Stimulated activated CD4-positive, alpha-beta T cell treated with anti-CD3 and anti-CD28 coated beads, Interleukin-4, amount 100 ng/mL, for 48 hours (primary cell): ENCODE measurements around the gene HDGFL3.
A peak's percentile ranks its signal among the peaks of the same experiment; 100 is the strongest.
"Not testable (repeated sequence)": the region's sequence is repeated elsewhere in the genome, so short reads cannot be mapped to it uniquely, and the experiment has no call there.

ENCODE experiments used
- DNase-seq, 2 donors: peaks; one replicate each; pipeline ENCODE4 v3.0.0-alpha.2; 2020; ENCODE audit warnings: low read depth in 2 of 2

The HDGFL3 gene

DNA sequence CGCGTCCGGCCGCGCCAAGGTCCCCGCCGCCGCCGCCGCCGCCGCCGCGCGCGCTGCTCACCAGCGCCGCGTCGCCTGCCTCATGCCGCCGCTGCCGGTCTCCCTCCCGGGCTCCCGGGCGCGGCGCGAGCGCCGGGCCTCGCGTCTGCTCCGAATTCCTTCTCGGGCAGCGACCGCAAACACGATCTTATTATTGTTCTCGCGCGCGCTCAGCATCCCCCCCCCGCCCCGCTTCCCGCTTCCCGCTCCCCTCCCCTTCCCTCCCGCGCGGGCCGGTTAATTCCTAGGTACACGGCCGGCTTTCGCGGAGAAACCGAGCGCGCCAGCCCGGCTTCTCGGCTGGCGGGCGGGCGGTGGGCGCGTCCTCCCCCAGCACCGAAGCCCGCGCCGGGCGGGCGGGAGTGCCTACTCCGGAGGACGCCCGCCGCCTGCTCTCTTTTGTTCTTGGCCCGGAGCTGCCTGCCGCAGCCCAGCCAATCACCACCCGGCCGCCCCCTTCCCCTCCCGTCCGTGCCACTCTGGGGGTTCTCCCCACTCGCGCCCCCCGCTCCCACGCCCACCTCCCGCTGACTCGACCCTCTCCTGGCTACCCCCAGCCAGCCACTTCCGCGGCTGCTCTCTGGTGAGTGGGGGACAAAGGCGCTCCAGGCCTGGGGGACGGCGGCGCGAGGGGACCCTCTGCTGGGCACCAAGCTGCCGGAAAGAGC lies at the start of gene HDGFL3:
Gene HDGFL3, minus strand, starts transcription at position 164 of the 707 bp plus-strand sequence. CDS start 409 bp downstream, outside the sequence.
- peak in 1 of 2 donors; percentile 12 for DNase-seq

DNA sequence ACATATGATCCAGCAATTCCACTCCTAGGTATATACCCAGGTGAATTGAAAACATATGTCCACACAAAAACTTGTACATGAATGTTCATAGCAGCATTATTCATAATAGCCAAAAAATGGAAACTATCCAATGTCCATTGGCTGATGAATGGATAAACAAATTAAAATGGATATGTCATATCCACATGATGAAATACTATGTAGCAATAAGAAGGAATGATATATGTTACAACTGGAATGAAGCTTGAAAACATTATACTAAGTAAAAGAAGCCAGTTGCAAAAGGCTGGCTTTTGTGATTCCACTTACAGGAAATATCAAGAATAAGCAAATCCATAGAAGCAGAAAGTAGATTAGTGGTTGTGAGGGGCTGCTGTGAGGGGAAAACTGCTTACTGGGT lies 43.2 kb upstream of the HDGFL3 start:
- DNase-seq, result no peak

DNA sequence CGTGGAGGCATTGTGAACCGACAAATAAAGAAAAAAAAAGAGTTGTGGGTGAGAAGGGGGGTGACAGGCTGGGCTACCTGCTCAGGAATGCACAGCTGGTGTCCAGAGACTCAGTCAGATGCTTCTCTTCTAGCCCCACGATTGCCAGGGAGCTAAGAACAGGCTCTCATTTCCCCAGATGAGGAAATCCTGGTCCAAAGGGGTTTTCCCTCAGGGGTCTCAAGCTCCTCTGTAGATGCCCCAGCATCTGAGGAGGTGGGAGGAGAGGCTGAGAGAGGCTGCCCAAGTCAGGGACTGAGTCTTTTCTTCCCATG lies 41.4 kb upstream of the HDGFL3 start:
- DNase-seq, result no peak

DNA sequence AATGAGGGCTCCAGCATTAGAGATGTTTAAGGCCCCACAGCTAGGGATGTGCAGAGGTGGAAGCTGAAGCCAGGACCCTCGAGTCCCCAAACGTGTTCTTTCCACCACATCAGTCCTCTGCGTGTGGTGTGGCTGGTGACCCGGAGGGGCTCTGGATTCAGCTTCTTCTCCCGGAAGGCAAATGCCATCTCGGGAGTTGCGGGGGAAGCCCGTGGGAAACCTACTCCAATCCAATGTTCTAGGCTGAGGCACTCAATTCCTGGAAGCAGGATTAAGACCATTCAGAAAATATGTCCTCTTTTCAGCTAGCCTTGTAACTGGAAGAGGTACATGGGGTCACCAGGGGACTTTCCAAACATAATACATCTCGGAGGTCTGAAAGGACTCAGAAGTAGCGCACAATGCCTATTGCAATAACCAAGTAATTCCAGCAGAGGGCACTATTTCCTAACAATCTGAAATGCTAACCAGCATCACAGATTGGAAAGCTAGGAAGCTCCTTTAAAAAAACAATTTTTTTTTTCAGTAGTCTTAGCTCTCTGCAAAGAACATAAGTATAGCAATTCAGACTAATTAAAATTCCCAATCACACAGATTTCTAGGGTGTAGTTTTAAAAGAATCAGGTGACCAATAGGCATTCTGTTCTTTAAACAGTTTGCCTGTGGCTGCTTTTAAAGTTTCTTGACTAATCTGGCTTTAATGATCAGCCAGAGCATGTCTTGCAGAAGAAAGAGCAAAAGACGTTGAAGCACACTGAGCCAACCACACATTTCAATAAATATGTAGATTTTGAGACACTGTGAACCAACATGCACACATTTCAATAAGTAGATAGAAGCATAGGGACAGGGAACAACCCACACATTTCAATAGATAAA lies 40.8 kb upstream of the HDGFL3 start:
- DNase-seq, result peak in 1 of 2 donors; percentile 3

DNA sequence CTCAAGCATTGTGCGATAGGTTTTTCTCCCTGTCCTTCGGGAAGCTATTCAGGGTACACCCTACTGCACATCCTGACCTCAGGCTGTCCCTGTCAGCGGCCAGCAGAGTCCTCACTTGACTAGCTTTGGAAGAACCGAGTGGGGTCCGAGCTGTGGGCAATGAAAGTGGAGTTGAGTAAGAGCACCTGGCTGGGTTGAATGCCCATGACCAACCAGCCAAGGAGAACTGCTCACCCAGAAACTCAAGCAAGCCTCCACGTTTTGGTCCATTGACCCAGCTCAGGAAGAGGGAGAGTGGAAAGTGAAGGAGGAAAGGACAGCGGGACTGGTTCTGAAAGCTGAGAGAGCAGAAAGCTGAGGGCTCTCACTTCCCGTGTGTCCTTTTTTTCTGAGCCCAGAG lies 36.0 kb upstream of the HDGFL3 start:
- no peak for DNase-seq

DNA sequence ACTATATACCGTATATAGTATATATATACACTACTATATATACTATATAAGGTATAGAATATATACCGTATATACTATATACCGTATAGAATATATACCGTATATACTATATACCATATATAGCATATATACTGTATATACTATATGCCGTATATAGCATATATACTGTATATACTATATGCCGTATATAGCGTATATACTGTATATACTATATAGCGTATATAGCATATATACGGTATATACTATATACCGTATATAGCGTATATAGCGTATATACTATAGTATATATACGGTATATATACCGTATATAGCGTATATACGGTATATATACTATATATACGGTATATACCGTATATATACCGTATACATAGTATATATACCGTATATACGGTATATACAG lies 22.6 kb upstream of the HDGFL3 start:
- no peak for DNase-seq

DNA sequence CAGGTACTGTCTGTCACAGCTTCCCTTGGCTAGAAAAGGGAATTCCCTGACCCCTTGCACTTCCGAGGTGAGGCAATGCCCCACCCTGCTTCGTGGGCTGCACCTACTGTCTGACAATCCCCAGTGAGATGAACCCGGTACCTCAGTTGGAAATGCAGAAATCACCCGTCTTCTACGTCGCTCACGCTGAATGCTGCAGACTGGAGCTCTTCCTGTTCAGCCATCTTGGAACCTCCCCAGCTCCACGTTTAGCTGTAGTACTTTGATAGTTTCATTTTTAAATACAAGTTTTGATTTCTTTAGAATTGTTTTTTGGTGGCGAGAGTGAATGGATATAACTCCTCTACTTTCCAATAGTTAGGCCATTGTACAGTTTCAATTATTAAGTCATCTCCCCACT lies 17.8 kb upstream of the HDGFL3 start:
- DNase-seq, result no peak

DNA sequence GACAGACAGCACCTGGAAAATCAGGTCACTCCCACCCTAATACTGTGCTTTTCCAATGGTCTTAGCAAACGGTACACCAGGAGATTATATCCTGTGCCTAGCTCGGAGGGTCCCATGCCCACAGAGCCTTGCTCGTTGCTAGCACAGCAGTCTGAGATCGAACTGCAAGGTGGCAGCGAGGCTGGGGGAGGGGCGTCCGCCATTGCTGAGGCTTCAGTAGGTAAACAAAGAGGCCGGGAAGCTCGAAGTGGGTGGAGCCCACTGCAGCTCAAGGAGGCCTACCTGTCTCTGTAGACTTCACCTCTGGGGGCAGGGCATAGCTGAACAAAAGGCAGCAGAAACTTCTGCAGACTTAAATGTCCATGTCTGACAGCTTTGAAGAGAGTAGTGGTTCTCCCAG lies 14.2 kb upstream of the HDGFL3 start:
- DNase-seq, result not testable (repeated sequence)

DNA sequence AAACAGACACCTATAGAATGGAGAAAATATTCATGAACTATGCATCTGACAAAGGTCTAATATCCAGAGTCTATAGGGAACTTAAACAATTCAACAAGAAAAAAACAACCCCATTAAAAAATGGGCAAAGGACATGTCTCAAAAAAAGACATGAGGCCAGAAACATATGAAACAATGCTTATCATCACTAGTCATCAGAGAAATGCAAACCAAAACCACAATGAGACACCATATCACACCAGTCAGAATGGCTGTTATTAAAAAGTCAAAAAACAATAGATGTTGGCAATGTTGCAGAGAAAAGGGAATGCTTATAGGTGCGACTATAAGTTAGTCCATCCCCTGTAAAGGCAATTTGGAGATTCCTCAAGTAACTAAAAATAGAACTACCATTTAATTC lies 11.4 kb upstream of the HDGFL3 start:
- DNase-seq, result no peak

DNA sequence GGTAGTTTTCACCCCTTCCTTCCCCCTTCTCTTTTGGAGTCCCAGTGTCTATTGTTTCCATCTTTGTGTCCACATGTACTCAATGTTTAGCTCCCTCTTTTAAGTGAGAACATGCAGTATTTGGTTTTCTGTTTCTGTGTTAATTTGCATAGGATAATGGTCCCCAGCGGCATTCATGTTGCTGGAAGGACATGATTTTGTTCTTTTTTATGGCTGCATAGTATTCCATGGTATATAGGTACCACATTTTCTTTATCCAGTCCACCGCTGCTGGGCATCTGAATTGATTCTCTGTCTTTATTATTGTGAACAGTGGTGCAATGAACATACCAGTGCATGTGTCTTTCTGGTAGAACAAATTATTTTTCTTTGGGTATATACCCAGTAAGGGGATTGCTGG lies 7.7 kb upstream of the HDGFL3 start:
- DNase-seq, result no peak

DNA sequence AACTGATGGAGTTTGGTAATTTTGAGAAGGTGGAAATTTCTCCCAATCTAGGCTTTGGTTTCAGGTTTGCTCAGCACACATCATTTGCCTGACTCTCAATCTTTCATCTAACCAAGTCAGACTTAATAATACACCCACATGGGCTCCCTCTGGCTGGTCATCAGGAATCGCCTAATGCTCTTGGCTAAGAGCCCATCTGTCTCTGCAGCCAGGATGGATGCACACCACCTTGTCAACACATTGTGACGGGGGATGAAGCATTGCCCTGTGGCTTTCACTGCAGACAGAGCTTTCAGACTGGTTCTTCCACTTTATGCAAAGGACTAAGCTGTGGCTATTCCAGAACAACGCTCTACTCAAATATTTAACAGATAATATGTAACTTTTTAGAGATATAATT lies 3.0 kb upstream of the HDGFL3 start:
- no peak for DNase-seq

DNA sequence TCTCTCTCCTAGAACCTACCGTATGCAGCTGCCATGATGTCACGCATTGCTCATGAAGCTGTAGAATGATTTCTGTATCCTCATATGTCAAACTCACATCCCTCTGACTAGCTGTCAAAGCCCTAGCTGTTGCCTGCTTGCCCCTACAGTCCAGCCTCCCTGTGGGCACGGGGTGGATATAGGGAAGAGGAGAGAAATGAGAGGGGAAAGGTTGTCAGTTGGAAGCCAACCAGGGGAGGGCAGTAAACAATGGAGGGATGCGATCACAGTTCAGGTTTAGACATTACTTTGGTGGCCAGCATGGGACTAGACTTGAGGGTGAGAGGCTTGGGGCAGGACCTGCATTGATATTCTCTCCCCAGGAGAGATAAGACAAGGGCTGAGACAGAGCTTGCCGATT lies 1.7 kb upstream of the HDGFL3 start:
- DNase-seq, result no peak

DNA sequence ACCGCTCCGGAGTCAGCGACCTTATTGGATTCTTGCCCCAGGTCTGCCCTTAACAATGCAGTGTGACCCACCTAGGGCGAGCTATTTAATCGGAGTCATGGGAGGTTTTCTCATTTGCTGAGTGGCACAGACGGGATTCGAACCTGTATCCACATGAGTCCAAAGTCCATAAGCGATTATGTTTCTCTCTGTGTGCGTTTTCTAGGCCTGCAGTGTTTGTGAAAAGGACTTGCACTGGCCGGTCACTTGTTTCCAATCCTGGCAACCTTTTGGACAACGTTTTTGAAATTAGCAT lies 691 bp upstream of the HDGFL3 start:
- no peak for DNase-seq

DNA sequence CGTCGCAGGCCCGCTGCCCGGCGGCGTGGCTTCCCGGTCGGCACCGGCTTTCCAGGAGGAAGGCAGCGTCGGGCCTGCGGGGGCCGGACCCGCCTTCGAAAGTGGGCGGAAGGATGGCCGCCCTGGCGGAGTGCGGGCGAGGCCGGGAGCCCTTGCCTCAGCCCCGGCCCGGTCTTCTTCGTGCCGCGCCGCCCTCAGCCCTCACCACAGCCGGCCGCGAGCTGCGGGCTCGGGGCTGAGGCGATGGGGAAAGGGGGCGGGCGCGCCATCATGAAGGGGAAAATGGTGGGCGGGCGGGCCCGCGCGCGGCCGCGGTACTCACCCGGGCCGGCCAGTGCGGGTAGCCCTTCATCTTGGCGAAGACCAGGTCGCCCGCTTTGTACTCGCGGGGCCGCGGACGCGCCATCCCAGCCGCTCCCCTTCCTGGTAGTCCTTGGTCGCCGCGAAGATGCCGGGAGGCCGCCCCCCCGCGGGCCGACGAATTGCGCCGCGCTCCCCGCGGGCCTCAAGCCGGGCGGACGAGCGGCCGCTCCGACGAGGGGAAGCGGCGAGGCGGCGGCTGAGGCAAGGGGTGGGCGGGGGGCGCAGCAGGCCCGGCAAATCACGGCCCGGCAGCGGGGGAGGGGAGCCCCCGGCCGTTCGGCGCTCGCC lies 489 bp downstream of the HDGFL3 start:
- peak in 1 of 2 donors; percentile 13 for DNase-seq

DNA sequence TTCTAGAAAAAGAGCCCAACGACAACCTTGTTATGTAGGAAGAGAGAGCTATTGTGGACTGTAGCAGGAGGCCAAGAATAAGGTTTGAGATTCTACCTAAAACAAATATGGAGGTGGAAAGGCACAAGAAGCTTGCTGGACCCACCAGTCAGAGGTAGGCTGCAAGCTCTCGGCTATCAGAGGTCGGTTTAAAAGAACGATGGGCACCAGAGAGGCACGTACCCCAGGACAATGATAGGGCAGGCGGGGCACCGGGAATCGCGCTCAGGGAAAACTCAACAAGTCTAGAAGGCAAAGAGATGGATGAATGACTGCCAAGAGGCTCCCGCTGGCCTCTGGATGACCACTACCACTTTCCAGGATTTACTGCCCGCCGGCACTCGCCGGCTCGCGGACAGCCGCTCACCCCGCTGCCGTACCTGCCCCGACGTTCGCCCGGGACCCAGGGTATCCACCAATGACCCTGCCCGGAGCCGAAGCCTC lies 1.1 kb downstream of the HDGFL3 start:
- no peak for DNase-seq

DNA sequence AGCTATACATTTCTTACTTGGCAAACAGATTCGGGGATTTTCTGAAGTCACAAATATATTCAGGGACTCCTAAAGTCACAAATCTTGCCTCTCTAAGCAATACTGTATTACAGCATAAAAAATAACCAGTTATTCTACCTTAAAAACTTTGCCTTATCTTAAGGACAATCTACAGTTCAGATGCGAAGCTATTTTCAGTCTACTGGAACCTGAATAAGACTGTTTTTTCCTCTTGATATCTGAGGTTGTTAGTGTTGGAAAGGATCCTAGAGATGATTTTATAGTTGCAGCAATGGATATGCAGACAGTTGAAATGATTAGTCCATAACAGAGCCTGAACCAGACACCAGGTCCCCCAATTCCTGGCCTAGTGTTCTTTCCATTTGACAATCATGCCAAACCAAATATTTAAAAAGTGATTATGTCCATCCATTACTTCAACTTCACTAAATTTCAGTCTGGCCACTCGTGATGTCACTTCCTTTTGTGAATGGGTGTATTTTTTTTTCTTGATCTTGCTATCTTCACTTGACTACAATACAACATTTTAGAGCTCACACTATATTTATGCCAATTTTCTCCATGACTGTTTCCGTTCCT lies 1.8 kb downstream of the HDGFL3 start:
- DNase-seq, result no peak

DNA sequence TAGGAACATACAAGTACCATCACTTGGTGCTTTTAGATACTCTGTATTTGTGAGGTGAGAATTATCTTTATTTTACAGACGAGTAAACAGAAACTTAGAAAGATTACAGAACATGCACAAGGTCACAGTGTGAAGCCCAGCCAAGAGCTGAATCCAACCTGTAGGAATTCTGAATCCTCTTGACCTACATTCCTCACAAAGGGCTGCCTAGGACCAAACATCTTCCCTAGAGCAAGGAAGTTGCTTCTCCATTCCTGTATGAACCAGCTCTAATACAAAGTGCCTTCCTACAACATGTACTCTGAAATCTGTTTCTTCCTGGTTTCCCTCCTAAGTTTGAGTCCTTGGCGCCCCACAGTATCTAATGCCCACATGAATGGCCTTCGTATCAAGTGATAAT lies 2.9 kb downstream of the HDGFL3 start:
- DNase-seq, result no peak

DNA sequence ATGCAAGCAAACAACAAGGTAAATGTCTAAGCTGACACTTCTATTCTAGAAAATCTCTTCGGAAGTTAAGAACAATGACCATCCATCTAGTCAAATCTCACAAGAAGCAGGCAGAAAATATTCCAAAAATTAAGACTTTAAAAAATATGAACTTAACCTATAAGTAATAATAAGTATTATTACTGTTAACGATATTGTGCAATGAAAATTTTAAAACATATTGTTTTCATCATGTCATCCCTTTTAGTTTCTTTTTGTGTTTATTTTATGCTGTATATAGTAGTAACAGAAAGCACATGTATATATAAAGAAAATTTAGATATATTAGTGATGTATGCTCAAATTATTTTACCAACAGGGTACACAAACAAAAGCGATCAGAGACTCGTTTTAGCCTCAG lies 4.1 kb downstream of the HDGFL3 start:
- no peak for DNase-seq

DNA sequence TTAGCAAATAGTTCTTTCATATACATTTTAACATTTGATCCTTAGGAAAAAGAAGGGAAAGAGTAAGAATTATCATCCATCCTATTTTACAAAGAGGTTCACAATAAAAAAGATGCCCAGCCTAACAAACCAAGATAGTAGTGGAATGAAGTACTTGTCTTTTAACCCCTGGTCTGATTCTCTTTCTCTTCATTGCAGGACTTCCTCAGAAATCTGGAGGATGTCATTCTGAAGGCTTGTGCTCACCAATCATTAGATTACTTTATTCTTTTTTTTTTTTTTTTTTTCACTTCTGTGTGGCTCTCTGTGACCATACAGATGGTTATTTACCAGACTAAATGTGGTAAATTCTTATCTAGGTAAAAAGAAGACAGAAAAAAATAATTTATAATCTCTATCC lies 7.0 kb downstream of the HDGFL3 start:
- no peak for DNase-seq

DNA sequence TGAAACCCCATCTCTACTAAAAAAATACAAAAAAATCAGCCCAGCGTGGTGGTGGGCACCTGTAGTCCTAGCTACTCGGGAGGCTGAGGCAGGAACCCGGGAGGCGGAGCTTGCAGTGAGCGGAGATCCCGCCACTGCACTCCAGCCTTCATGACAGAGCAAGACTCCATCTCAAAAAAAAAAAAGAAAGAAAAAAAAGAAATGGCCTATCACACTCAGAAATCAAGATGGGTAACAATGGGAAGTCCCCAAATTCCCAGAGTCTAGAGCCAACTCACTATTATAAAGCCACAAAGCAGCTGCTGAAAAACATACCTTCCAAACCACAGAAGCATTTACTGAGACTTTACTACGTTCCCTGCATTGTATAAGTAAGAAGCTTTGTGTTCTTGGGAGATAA lies 7.5 kb downstream of the HDGFL3 start:
- DNase-seq, result no peak

DNA sequence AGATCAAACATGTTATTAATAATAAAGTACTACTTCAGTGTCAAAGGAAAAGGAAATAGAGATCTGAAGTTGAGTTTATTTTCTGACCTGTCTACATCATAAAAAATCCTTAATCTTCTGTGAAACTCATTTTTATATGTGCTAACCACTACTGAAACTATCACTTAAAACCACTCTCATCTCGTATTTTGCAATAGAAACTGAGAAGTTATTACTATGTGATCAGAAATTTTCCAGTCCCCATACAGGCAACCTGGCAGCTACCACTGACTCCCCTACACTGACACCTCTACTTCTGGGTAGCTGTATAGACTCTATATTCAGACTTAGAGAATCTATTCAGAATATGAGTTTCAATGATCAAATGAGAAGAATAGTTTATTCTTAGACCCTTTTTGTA lies 8.3 kb downstream of the HDGFL3 start:
- peak in 1 of 2 donors; percentile 16 for DNase-seq

DNA sequence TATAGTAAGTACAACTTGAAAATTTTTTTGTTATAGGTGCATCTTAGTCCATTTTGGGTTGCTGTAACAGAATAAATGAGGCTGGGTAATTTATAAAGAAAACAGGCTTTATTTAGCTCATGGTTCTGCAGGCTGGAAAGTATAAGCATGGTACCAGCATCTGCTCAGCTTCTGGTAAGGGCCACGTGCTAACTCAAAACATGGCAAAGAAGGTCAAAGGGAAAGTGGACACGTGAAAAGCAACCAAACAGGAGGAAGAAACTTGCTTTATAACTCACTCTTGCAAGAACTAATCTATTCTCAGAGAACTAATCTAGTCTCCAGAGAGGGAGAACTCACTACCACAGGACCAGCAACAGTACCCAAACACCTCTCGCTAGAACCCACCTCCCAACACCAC lies 9.1 kb downstream of the HDGFL3 start:
- DNase-seq, result no peak

DNA sequence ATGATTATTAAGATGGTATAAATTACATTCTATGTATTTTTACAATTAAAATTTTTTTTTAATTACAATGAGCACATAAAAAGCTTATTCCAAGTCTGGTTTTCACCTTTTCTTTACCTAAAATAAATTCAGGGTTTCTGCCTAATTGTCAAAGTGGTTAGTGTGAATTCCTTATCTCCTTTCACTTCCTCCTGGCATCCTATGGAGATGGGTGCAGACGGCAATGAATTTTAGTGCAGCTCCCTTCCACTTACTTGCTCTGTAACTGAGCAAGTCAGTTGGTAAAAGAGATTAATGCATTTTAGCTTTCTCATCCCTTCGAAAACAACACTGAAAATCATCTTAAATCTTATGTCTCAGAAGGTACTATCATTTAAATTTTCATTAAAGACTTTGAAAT lies 13.1 kb downstream of the HDGFL3 start:
- no peak for DNase-seq
